A549 (cell line): Measurements from ENCODE around the gene CSMD2. TPM values are rescaled to one million over a fixed set of nuclear protein-coding genes. Genes with fewer than 3 reads are reported as not detected.

ENCODE experiments used
- ATAC-seq, 2 experiments: fragments of 200-7000 bp in 1 of 2; fragments of >200 bp in 1 of 2; cut with Nextera tagmentation in 1 of 2; cut with Tn5 transposase in 1 of 2; 3 replicates each; pipeline versions ENCODE4 v1.8.0 to v1.9.1; 2018 to 2020; ENCODE audit warnings: mild to moderate bottlenecking in 1 of 2, moderate library complexity in 1 of 2
- CTCF ChIA-PET: fragments of 300-600 bp; sonication (Branson Sonifier 250); formaldehyde crosslinking; extraction: SDS; loops from one replicate; lab custom pipeline; 2021; ENCODE audit warnings: antibody characterized with exemption, inconsistent platforms; lab: Yijun Ruan, JAX
- POLR2A ChIA-PET: fragments of 350-600 bp; formaldehyde crosslinking; extraction: SDS; loops from one replicate; lab custom pipeline; 2021; ENCODE audit warnings: antibody characterized with exemption, inconsistent platforms; lab: Yijun Ruan, JAX
- DNase-seq, 2 experiments: peaks; one replicate each; pipeline versions ENCODE4 v3.0.0 to v3.0.0-alpha.2; 2011 to 2016; ENCODE audit warnings: low read depth in 1 of 2, low spot score in 1 of 2
- FAIRE-seq: peaks from 2 replicates; lab custom pipeline; 2011; peaks lifted over from hg19 to GRCh38; lab: Jason Lieb, UNC
- H3K27ac ChIP-seq, 2 experiments: fragments of >200 bp; sonication (Bioruptor Twin); formaldehyde crosslinking; 3 replicates each; pipeline ENCODE4 v1.5.1; 2016 to 2017
- H3K4me1 ChIP-seq: fragments of >200 bp; sonication (Bioruptor Twin); formaldehyde crosslinking; 3 replicates; pipeline ENCODE4 v1.6.1; 2016
- H3K4me2 ChIP-seq: fragments of >200 bp; sonication (Bioruptor Twin); formaldehyde crosslinking; 3 replicates; pipeline ENCODE4 v1.6.1; 2016
- H3K4me3 ChIP-seq: fragments of >200 bp; sonication (Bioruptor Twin); formaldehyde crosslinking; 3 replicates; pipeline ENCODE4 v1.5.1; 2016
- H3K9me3 ChIP-seq: fragments of >200 bp; sonication (Bioruptor Twin); formaldehyde crosslinking; 3 replicates; pipeline ENCODE4 v1.6.1; 2016
- BHLHE40 ChIP-seq: IDR thresholded peaks from 2 replicates; pipeline ENCODE4 v1.6.1; 2012; ENCODE audit warnings: low read depth, low read length, inconsistent platforms
- CBX2 ChIP-seq: fragments of 200-600 bp; sonication (generic); IDR thresholded peaks from 2 replicates; pipeline ENCODE4 v1.6.1; 2016; ENCODE audit warnings: low read depth, mild to moderate bottlenecking, borderline replicate concordance
- CBX8 ChIP-seq: fragments of 200-600 bp; sonication (generic); IDR thresholded peaks from 2 replicates; pipeline ENCODE4 v1.6.1; 2016
- CEBPB ChIP-seq, 2 experiments: fragments of >200 bp in 1 of 2; sonication (Bioruptor Twin) in 1 of 2; formaldehyde crosslinking in 1 of 2; IDR thresholded peaks; 2 replicates each; pipeline ENCODE4 v1.6.1; 2012 to 2016
- ESRRA ChIP-seq: fragments of 150-350 bp; IDR thresholded peaks from 2 replicates; pipeline ENCODE4 v1.6.1; 2014; ENCODE audit warnings: mild to moderate bottlenecking, low read length, borderline replicate concordance
- FOSL2 ChIP-seq, 2 experiments: fragments of 450-650 bp in 1 of 2; fragments of >200 bp in 1 of 2; sonication (Bioruptor Twin) in 1 of 2; formaldehyde crosslinking; IDR thresholded peaks; 2 replicates each; pipeline versions ENCODE4 v1.5.0 to v1.6.1; 2016 to 2020; ENCODE audit warnings: mild to moderate bottlenecking in 1 of 2, moderate library complexity in 1 of 2
- HEYL ChIP-seq: fragments of 250-450 bp; sonication (Bioruptor Pico); IDR thresholded peaks from 2 replicates; pipeline ENCODE4 v1.8.0; 2021; ENCODE audit warnings: mild to moderate bottlenecking, moderate library complexity
- HOXB13 ChIP-seq: fragments of 250-450 bp; sonication (Bioruptor Pico); IDR thresholded peaks from 2 replicates; pipeline ENCODE4 v1.5.0; 2020; ENCODE audit warnings: low read depth, mild to moderate bottlenecking, moderate library complexity
- HOXB5 ChIP-seq: fragments of 250-450 bp; sonication (Bioruptor Pico); IDR thresholded peaks from 2 replicates; pipeline ENCODE4 v1.5.0; 2020; ENCODE audit warnings: mild to moderate bottlenecking, moderate library complexity
- JUN ChIP-seq, 2 experiments: fragments of >200 bp; sonication (Bioruptor Twin); formaldehyde crosslinking; IDR thresholded peaks; 2 replicates in 1 of 2; 3 replicates in 1 of 2; pipeline ENCODE4 v1.6.1; 2016 to 2017
- MAFK ChIP-seq: fragments of 450-650 bp; IDR thresholded peaks from 2 replicates; pipeline ENCODE4 v1.6.1; 2014; ENCODE audit not compliant: partially characterized antibody
- MAZ ChIP-seq: fragments of 150-350 bp; IDR thresholded peaks from 2 replicates; pipeline ENCODE4 v1.6.1; 2014; ENCODE audit warnings: antibody characterized with exemption, low read depth, low read length, borderline replicate concordance
- NFE2L2 ChIP-seq: fragments of 150-350 bp; conservative IDR thresholded peaks from 2 replicates; pipeline ENCODE4 v1.6.1; 2014; ENCODE audit warnings: low read length
- POLR2AphosphoS2 ChIP-seq: conservative IDR thresholded peaks from 2 replicates; pipeline ENCODE4 v1.6.1; 2012; ENCODE audit warnings: low read length, improper control_type of control experiment, inconsistent platforms
- RAD21 ChIP-seq, 2 experiments: fragments of >200 bp in 1 of 2; sonication (Bioruptor Twin) in 1 of 2; formaldehyde crosslinking in 1 of 2; IDR thresholded peaks in 1 of 2; conservative IDR thresholded peaks in 1 of 2; 2 replicates in 1 of 2; 3 replicates in 1 of 2; pipeline ENCODE4 v1.6.1; 2012 to 2018; ENCODE audit warnings: inconsistent platforms in 1 of 2
- RARB ChIP-seq: fragments of 250-450 bp; sonication (Bioruptor Pico); IDR thresholded peaks from 2 replicates; pipeline ENCODE4 v1.8.0; 2021; ENCODE audit warnings: mild to moderate bottlenecking, moderate library complexity
- RCOR1 ChIP-seq: fragments of 150-350 bp; IDR thresholded peaks from 2 replicates; pipeline ENCODE4 v1.6.1; 2014; ENCODE audit warnings: antibody characterized with exemption, low read length, low read depth
- RFX5 ChIP-seq: fragments of 450-650 bp; IDR thresholded peaks from 2 replicates; pipeline ENCODE4 v1.7.1; 2014; ENCODE audit warnings: antibody characterized with exemption, mild to moderate bottlenecking, moderate library complexity
- ZSCAN20 ChIP-seq: fragments of 250-450 bp; sonication (Bioruptor Pico); IDR thresholded peaks from 2 replicates; pipeline ENCODE4 v1.8.0; 2022; ENCODE audit warnings: mild to moderate bottlenecking, moderate library complexity
- WGBS: methylation state at CpG from one replicate; pipeline ENCODE4 v1.1.6; 2017; ENCODE audit errors: missing lambda C conversion rate; 5-methylcytosine and 5-hydroxymethylcytosine counted together
- polyA plus RNA-seq, 4 experiments: library from polyadenylated mRNA; depleted of rRNA in 3 of 4; stranded (reverse); fragments of >200 nt; fragmentation: RNase III in 1 of 4; extraction: RNeasy Plus Mini Kit Qiagen cat#74134 plus additional on column Dnase treatment in 1 of 4; gene quantifications; 2 replicates in 3 of 4; 3 replicates in 1 of 4; pipeline ENCODE4 v1.2.3, GENCODE V29; 2011 to 2017
- TF ChIP-seq, protein P1 (sequence below): fragments of 150-350 bp; IDR thresholded peaks from 2 replicates; pipeline ENCODE4 v1.6.1; 2014; ENCODE audit warnings: low read depth, mild to moderate bottlenecking, low read length
- TF ChIP-seq, protein P2 (sequence below): fragments of >200 bp; sonication (Bioruptor Twin); formaldehyde crosslinking; IDR thresholded peaks from 3 replicates; pipeline ENCODE4 v1.6.1; 2016
- TF ChIP-seq, protein P3 (sequence below): IDR thresholded peaks from 2 replicates; pipeline ENCODE4 v1.6.1; 2012; ENCODE audit warnings: low read depth, borderline replicate concordance
- TF ChIP-seq, protein P4 (sequence below): IDR thresholded peaks from 2 replicates; pipeline ENCODE4 v1.6.1; 2012

The CSMD2 gene
- polyA plus RNA-seq, 2 of the 4 experiments (the other 2 are of a cell fraction): not detected

DNA sequence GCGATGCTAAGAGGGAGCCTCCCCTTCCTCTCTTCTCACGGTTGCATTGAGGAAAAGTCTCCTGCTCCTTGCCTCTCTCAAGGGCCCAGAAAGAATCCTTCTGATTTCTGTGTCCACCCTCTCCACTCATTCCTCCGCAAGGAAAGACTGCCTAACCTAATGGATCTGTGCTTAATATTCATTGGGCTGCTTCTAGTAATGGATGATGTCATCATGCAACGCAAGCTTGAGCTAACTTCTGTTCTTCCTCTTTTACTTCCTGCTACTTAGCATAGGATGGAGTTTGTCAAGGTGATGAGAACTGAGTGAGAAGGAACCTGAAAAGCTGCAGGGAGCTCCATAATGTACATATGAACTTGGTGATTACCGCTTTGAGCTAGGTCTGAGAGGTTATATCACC, 336.4 kb downstream of the CSMD2 start (continued):
- TF ChIP-seq RCOR1: no peak
- no peak for TF ChIP-seq CBX2
- TF ChIP-seq, all 56 proteins: peak for 0

DNA sequence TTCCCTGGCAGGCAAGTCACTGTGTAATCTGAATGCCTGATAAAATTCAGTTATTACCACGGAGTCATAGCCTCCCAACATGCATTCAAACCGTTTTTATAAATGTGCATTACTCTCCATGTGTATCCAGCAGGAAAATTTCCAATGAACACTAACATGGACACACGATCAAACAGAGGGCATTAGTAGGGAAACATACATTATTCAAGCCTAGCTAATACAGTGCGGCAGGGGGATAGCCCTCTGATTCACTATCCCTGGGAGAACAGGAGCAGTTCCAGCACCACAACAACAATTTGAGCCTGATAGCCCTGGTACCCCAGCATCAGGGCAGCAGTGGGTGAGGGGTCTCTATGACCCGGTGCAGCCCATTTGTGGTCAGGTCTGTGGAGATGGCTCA, 337.0 kb downstream of the CSMD2 start:
- Histone ChIP-seq H3K9me3 (no peaks in the 10 kb centered on the region), H3K27ac (no peak overlapping the region), H3K4me2 (no peak overlapping the region), H3K4me1 (no peaks in the 10 kb centered on the region), H3K4me3 (no peak overlapping the region)
- CTCF ChIA-PET: no interaction called here
- FAIRE-seq (no peak), ATAC-seq (no peak), DNase-seq (no peak)
- TF ChIP-seq CBX8: no peak
- no peak for TF ChIP-seq RARB (CRISPR knock-in tag)
- TF ChIP-seq, protein P1, sequence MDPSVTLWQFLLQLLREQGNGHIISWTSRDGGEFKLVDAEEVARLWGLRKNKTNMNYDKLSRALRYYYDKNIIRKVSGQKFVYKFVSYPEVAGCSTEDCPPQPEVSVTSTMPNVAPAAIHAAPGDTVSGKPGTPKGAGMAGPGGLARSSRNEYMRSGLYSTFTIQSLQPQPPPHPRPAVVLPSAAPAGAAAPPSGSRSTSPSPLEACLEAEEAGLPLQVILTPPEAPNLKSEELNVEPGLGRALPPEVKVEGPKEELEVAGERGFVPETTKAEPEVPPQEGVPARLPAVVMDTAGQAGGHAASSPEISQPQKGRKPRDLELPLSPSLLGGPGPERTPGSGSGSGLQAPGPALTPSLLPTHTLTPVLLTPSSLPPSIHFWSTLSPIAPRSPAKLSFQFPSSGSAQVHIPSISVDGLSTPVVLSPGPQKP: no peak
- WGBS: 14% methylated on average over 4 of the region's 5 CpGs
- POLR2A ChIA-PET: no interaction called here

DNA sequence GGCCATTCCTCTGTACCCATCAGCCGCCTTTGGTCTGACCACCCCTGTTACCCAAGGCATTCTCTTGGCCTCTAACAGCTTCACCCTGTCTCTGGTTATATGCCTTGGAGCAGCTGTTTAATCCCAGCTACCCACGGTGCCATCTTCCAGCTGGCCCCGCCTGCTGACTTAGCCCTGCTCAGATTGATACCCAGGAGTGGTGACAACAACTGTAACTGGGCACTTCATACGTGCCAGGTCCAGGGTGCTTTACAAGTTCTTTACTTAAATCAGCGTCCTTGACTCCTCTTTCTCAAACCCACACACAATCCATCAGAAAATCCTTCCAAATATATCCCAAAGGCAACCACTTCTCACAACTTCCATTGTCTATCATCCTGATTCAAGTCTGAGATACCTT, 338.3 kb downstream of the CSMD2 start:
- ChIA-PET CTCF (no interaction called here), POLR2A (no interaction called here)
- Histone ChIP-seq H3K27ac (no peak overlapping the region), H3K4me1 (no peaks in the 10 kb centered on the region), H3K4me3 (no peak overlapping the region), H3K9me3 (no peaks in the 10 kb centered on the region), H3K4me2 (no peak overlapping the region)
- ATAC-seq: no peak
- no peak for FAIRE-seq
- TF ChIP-seq, protein P2, sequence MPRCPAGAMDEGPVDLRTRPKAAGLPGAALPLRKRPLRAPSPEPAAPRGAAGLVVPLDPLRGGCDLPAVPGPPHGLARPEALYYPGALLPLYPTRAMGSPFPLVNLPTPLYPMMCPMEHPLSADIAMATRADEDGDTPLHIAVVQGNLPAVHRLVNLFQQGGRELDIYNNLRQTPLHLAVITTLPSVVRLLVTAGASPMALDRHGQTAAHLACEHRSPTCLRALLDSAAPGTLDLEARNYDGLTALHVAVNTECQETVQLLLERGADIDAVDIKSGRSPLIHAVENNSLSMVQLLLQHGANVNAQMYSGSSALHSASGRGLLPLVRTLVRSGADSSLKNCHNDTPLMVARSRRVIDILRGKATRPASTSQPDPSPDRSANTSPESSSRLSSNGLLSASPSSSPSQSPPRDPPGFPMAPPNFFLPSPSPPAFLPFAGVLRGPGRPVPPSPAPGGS: no peak
- TF ChIP-seq HOXB13 (CRISPR knock-in tag) (no peak), MAFK (no peak), CEBPB (IDR thresholded peaks at IDR 0.05) (no peak), NFE2L2 (no peak), FOSL2 (IDR thresholded peaks at IDR 0.05) (no peak), FOSL2 (CRISPR knock-in tag; IDR thresholded peaks at IDR 0.05) (no peak)
- DNase-seq: no peak
- WGBS: 0% methylated on average over 5 of the region's 5 CpGs

DNA sequence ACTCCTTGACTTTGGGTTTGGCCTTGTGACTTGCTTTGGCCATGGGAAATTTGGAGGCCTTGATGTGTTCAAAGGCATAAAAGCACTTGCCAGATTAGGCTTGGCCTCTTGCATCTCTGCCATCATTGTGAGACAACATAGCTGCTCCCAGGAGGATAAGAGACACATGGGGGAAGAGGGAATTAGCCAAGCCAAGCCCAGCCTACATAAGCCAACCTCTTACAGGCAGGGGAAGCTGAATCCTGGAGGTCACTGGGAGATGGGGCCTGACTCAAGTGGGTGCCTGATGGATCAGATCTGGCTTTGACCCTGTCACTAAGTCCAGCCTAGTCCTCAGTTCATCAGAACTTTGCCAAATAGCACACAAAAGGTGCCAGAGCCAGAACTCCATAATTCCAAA, 338.7 kb downstream of the CSMD2 start:
- DNase-seq (no peak), ATAC-seq (no peak), FAIRE-seq (no peak)
- H3K4me3 ChIP-seq: no peak overlapping the region
- H3K4me1 ChIP-seq: no peaks in the 10 kb centered on the region
- H3K9me3 ChIP-seq: no peaks in the 10 kb centered on the region
- no peak for TF ChIP-seq BHLHE40
- no peak for TF ChIP-seq JUN (IDR thresholded peaks at IDR 0.05)
- no peak for TF ChIP-seq POLR2AphosphoS2
- TF ChIP-seq MAZ: no peak
- TF ChIP-seq CBX2: no peak
- TF ChIP-seq RFX5: no peak
- no peak for TF ChIP-seq HEYL (CRISPR knock-in tag)
- no peak for TF ChIP-seq HOXB5 (CRISPR knock-in tag)
- no peak for TF ChIP-seq RAD21 (conservative IDR thresholded peaks at IDR 0.05 in 1 of 2, IDR thresholded peaks at IDR 0.05 in 1 of 2)
- no peak for TF ChIP-seq HOXB13 (CRISPR knock-in tag)
- TF ChIP-seq, protein P3, sequence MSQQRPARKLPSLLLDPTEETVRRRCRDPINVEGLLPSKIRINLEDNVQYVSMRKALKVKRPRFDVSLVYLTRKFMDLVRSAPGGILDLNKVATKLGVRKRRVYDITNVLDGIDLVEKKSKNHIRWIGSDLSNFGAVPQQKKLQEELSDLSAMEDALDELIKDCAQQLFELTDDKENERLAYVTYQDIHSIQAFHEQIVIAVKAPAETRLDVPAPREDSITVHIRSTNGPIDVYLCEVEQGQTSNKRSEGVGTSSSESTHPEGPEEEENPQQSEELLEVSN: no peak
- no peak for TF ChIP-seq ZSCAN20
- no peak for TF ChIP-seq ESRRA
- no peak for TF ChIP-seq MAFK
- TF ChIP-seq, protein P4, sequence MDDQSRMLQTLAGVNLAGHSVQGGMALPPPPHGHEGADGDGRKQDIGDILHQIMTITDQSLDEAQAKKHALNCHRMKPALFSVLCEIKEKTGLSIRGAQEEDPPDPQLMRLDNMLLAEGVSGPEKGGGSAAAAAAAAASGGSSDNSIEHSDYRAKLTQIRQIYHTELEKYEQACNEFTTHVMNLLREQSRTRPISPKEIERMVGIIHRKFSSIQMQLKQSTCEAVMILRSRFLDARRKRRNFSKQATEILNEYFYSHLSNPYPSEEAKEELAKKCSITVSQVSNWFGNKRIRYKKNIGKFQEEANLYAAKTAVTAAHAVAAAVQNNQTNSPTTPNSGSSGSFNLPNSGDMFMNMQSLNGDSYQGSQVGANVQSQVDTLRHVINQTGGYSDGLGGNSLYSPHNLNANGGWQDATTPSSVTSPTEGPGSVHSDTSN: no peak
- no peak overlapping the region for H3K27ac ChIP-seq
- POLR2A ChIA-PET: no interaction called here
- CTCF ChIA-PET: no interaction called here
- no peak overlapping the region for H3K4me2 ChIP-seq
